WTC11 (cell line): ENCODE results near the gene DPP10.

Source experiments
- CBFB ChIP-seq: sonication (generic); formaldehyde crosslinking; IDR thresholded peaks from 2 replicates; pipeline ENCODE4 v1.8.1; 2022; ENCODE audit warnings: mild to moderate bottlenecking, low read depth, missing genetic modification reagents
- CREB1 ChIP-seq: sonication (generic); formaldehyde crosslinking; IDR thresholded peaks from 2 replicates; pipeline ENCODE4 v1.8.0; 2023; ENCODE audit warnings: mild to moderate bottlenecking, missing genetic modification reagents
- CTCF ChIP-seq: fragments of 200-600 bp; IDR thresholded peaks from 2 replicates; pipeline ENCODE4 v1.8.0; 2022; ENCODE audit warnings: antibody characterized with exemption
- E2F1 ChIP-seq: sonication (generic); formaldehyde crosslinking; IDR thresholded peaks from 2 replicates; pipeline ENCODE4 v1.8.0; 2022; ENCODE audit warnings: mild to moderate bottlenecking, missing genetic modification reagents
- FOXJ3 ChIP-seq: sonication (generic); formaldehyde crosslinking; IDR thresholded peaks from 2 replicates; pipeline ENCODE4 v1.9.0; 2021; ENCODE audit warnings: missing genetic modification reagents, mild to moderate bottlenecking, borderline replicate concordance
- TCF7 ChIP-seq: sonication (generic); formaldehyde crosslinking; IDR thresholded peaks from 2 replicates; pipeline ENCODE4 v1.8.0; 2022; ENCODE audit warnings: mild to moderate bottlenecking, low read depth, missing genetic modification reagents, moderate library complexity
- TEAD1 ChIP-seq: sonication (generic); formaldehyde crosslinking; IDR thresholded peaks from 2 replicates; pipeline ENCODE4 v1.8.0; 2022; ENCODE audit warnings: mild to moderate bottlenecking, missing genetic modification reagents
- TEAD4 ChIP-seq: sonication (generic); formaldehyde crosslinking; IDR thresholded peaks from 2 replicates; pipeline ENCODE4 v1.8.0; 2022; ENCODE audit warnings: mild to moderate bottlenecking, missing genetic modification reagents
- ZNF263 ChIP-seq: sonication (generic); formaldehyde crosslinking; IDR thresholded peaks from 2 replicates; pipeline ENCODE4 v1.8.1; 2022; ENCODE audit warnings: low read depth, mild to moderate bottlenecking, moderate library complexity, missing genetic modification reagents
- TF ChIP-seq, protein P1 (sequence below): sonication (generic); formaldehyde crosslinking; IDR thresholded peaks from 2 replicates; pipeline ENCODE4 v1.8.1; 2022; ENCODE audit warnings: low read depth, mild to moderate bottlenecking, moderate library complexity, missing genetic modification reagents, borderline replicate concordance
- TF ChIP-seq, protein P2 (sequence below): sonication (generic); formaldehyde crosslinking; IDR thresholded peaks from 2 replicates; pipeline ENCODE4 v1.8.1; 2022; ENCODE audit warnings: mild to moderate bottlenecking, missing genetic modification reagents, moderate library complexity, borderline replicate concordance
- TF ChIP-seq, protein P3 (sequence below): sonication (generic); formaldehyde crosslinking; IDR thresholded peaks from 2 replicates; pipeline ENCODE4 v1.8.1; 2023; ENCODE audit warnings: mild to moderate bottlenecking, missing genetic modification reagents, moderate library complexity

- TF ChIP-seq TEAD4 (CRISPR knock-in tag): no peak
- no peak for TF ChIP-seq CTCF
- no peak for TF ChIP-seq TCF7 (CRISPR knock-in tag)
- no peak for TF ChIP-seq TEAD1
- TF ChIP-seq CREB1 (CRISPR knock-in tag): no peak
- TF ChIP-seq, protein P1, sequence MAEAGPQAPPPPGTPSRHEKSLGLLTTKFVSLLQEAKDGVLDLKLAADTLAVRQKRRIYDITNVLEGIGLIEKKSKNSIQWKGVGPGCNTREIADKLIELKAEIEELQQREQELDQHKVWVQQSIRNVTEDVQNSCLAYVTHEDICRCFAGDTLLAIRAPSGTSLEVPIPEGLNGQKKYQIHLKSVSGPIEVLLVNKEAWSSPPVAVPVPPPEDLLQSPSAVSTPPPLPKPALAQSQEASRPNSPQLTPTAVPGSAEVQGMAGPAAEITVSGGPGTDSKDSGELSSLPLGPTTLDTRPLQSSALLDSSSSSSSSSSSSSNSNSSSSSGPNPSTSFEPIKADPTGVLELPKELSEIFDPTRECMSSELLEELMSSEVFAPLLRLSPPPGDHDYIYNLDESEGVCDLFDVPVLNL: no peak
- no peak for TF ChIP-seq E2F1 (CRISPR knock-in tag)
- no peak for TF ChIP-seq ZNF263 (CRISPR knock-in tag)
- no peak for TF ChIP-seq FOXJ3 (CRISPR knock-in tag)
- TF ChIP-seq, protein P2, sequence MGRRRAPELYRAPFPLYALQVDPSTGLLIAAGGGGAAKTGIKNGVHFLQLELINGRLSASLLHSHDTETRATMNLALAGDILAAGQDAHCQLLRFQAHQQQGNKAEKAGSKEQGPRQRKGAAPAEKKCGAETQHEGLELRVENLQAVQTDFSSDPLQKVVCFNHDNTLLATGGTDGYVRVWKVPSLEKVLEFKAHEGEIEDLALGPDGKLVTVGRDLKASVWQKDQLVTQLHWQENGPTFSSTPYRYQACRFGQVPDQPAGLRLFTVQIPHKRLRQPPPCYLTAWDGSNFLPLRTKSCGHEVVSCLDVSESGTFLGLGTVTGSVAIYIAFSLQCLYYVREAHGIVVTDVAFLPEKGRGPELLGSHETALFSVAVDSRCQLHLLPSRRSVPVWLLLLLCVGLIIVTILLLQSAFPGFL (CRISPR knock-in tag): no peak
- no peak for TF ChIP-seq CBFB (CRISPR knock-in tag)
- TF ChIP-seq, protein P3, sequence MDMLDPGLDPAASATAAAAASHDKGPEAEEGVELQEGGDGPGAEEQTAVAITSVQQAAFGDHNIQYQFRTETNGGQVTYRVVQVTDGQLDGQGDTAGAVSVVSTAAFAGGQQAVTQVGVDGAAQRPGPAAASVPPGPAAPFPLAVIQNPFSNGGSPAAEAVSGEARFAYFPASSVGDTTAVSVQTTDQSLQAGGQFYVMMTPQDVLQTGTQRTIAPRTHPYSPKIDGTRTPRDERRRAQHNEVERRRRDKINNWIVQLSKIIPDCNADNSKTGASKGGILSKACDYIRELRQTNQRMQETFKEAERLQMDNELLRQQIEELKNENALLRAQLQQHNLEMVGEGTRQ: no peak
Measured at GRCh38 chr2:115297056-115297455, 854.6 kb downstream of the DPP10 start.
